ENCODE results near the gene FBXO24. TPM values are rescaled to one million over a fixed set of nuclear protein-coding genes. Genes with fewer than 3 reads are reported as not detected.
A peak's percentile ranks its signal among the peaks of the same experiment; 100 is the strongest.

The FBXO24 gene
- total RNA-seq, 1 donor from 2014 or later: 0.21 TPM

DNA sequence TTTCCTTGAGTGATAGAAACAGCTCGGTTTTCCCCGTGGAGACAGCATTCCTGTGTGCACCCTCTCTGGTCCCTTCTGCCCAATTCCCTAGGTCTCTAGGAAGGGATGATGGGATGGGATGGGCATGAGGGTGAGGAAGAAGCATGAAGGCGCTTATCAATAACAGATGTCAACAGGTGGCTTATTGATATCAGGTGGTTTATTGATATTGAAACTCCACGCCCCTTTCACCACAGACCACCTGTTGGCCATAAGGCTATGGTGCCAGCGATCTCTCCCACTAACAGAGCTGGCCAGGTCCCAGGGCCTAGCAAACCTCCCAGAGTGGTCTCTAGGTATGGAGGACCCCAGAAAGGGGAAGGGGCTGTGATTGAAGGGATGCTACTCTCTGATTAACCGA lies 34.1 kb downstream of the FBXO24 start:
- no peak for DNase-seq (ENCODE audit: low read depth)

DNA sequence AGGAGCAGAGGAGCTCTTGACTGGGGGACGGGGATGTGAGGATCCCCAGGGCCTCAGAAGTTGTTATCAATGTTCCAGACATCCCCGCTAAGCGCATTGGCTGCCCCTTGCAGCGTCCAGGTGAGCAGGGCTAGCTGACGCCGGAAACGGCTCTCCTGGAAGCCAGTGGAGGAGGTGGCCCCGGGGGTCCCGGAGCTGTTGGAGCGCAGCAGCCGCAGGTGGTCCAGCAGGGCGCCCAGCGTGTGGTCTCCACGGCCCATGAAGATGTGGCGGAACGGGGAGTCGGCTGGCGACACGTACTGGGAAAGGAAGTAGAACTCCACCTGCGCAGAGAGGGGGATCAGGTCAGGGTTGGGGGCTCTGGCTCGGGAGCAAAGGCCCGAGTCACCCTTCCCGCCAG lies 34.7 kb downstream of the FBXO24 start:
- DNase-seq (ENCODE audit: low read depth): no peak

DNA sequence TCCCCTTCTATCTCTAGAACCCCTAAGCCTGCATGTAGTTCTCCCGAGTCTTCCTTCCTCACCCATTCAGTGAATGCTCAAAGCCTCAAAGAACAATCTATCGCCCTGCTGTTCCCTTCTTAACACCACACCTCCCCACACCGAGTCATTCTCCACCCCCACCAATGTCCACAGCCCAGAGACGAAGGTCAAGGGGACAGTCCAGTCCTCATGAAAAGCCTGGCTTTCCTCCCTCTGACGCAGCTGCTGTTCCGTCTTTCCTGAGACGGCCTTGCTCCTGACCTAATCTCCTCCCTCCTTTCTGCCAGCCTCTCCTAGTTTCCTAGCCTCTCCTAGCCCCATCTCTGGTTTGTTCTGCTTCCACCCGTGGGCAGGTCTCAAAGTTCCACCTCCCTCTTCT lies 35.4 kb downstream of the FBXO24 start:
- no peak for DNase-seq (ENCODE audit: low read depth)

DNA sequence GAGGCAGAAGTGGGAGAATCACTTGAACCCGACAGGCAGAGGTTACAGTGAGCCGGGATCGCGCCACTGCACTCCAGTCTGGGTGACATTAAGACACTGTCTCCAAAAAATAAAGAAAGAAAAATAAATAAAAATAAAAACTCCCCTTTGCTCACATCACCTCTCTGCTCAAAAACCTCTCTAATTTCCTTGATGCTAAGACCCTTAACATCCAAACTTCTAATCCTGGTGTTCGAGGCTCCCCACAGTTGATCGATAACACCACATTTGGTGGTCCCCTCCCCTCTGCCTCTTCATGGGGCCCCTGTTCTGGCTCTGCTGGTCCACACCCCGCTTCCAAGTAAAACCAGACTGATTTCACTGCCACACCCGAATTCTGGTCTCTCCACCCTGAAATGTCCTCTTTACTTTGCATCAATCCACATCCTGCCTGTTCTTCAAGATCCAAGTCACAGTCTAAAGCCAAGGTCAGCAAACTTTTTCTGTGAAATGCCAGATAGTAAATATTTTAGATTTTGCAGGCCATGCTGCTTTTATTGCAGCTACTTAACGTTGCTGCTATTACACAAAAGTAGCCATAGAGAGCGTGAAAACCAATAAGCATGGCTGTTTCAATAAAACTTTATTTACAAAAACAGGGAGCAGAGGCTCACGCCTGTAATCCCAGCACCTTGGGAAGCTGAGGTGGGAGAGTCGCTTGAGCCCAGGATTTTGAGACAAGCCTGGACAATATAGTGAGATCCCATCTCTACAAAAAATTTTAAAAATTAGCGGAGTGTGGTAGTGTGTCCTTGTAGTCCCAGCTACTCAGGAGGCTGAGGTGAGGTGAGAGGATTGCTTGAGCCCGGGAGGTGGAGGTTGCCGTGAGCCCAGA lies 38.1 kb downstream of the FBXO24 start:
- no peak for DNase-seq (ENCODE audit: low read depth)

DNA sequence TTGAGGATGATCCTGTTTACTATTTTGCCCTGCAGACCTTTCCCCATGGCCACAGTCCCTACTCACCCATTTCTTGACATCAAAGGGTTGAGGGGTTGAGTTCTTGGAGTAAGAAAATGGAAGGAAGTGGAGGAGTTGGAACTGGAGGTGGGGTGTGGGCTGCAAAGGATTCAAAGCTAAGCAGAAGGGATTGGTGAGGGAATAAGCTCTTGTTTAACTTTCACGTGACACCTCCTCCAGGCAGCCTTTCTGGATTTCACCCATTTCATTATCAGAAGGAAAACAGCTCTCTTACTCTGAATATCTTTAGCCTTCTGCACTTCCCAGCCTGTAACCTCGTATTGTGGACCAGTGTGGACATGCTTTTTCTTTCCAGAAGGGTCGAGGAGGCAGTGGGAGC lies 39.9 kb downstream of the FBXO24 start:
- DNase-seq (ENCODE audit: low read depth): no peak

DNA sequence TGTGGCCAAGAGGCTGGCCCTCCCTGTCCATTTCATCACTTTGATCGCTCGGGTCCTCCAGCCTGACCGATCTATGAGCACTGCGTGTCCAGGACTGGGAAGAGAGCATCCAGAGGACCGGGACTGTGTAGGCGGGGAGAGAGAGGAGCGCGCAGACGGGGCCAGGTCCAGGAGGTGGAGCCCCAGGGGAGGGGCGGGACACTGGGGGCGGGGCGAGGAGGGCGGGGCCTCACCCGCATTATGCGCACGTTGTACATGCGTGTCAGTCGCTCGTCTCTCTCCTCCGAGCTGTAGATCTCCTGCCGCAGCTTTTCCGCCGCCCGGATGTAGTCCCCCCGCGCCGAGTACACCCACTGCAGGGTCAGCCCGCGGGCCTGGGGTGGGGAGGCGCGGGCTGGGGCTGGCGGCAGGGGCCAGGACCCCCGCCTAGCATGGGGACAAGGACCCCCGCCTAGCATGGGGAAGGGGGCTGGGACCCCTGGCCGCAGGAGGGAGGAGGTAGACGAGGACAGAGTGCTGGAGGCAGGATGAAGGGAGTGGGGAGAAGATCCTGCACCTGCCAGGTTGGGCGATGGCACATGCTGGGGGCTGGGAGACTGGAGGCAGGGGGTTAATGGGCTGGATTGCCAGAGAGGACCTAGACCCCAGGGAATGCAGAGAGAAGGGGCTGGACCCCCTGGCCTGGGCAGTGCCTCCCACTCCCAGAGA lies 40.6 kb downstream of the FBXO24 start:
- DNase-seq (ENCODE audit: low read depth): no peak

DNA sequence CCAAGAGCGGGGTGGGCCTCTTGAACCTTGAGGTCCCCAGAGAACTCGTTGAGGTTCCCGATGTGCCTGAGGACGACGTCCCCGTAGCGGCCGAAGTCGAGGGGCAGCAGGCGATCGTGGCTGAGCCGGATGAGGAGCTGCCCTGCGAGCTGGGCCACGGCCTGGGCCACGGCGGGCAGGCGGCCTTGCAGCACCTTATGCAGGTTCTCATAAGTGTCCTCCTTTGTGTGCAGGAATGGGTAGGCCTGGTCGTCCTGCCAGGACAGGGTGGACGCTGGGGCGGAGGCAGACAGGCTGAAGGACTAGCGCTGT lies 41.1 kb downstream of the FBXO24 start:
- DNase-seq (ENCODE audit: low read depth): no peak

DNA sequence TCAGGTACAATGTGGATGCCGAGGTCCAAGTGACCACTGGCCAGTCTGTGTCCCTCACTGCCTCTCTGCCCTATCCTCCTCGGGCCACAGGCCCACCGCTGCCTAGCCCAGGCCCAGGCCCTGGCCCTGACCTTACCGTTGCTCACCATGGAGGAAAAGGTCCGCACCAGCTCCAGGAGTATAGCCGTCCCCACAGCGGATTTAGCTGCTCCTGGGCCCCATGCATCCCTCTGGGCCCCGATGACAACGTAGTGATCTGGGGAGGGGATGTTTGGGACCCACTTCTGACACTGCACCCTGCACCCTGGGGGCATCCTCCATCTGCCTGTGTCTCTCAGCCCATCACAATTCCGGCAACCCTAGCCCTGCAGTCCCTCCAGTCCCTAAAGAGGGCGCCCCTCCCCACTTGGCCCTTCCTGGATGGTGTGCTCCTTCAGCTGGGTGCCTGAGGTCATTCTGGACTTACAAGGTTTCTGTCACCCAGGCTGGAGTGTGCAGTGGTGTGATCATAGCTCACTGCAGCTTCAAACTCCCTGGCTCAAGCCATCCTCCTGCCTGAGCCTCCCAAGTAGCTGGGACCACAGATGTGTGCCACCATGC lies 43.1 kb downstream of the FBXO24 start:
- DNase-seq (ENCODE audit: low read depth): peak; percentile 18

DNA sequence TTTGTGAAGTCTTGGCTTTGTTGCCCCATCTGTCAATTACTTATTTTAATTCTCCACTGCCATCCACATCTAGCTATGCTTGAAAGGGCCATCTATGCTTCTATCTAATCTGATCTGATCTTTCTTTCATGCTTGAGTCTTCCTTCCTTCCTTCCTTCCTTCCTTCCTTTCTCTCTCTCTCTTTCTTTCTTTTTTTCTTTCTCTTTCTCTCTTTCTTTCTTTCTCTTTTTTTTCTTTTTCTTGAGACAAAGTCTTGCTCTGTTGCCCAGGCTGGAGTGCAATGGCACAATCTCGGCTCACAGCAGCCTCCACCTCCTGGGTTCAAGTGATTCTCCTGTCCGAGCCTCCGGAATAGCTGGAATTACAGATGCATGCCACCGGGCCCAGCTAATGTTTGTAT lies 43.9 kb downstream of the FBXO24 start:
- no peak for DNase-seq (ENCODE audit: low read depth)

DNA sequence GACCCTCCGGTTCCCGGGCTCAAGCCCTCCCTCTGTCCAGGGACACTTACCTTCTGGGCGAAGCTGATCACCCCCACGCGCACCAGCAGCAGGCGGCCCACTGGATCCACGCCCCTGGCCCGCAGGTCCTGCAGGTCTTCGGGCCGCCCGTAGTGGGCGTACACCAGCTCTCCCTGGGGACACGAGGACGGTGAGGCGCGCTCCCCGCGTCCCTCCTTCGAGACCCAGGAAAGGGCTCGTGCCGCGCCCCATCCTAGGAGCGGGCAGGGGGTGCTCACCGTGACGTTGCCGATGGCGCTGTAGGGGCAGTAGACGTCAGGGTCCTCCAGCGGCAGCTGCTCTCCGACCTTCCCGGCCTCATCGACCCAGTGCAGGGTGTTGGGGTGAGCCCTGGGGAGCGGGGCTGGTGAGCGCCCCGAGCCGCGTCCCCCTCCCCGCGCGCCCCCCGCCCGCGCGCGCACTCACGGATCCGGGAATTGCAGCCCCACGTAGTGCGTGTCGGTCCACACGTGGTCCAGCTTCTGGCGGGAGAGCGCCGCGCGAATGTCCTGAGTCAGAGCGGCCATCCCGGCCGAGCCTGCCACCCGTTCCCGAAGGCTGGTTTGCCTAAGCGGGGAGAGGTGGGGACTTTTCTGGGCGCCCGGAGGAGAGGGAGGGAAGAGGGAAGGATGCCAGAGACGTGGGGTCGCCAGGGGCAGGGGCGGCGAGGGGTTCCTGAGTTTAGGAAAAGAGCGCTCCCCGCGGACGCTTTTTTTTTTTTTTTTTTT lies 47.0 kb downstream of the FBXO24 start:
- no peak for DNase-seq (ENCODE audit: low read depth)

DNA sequence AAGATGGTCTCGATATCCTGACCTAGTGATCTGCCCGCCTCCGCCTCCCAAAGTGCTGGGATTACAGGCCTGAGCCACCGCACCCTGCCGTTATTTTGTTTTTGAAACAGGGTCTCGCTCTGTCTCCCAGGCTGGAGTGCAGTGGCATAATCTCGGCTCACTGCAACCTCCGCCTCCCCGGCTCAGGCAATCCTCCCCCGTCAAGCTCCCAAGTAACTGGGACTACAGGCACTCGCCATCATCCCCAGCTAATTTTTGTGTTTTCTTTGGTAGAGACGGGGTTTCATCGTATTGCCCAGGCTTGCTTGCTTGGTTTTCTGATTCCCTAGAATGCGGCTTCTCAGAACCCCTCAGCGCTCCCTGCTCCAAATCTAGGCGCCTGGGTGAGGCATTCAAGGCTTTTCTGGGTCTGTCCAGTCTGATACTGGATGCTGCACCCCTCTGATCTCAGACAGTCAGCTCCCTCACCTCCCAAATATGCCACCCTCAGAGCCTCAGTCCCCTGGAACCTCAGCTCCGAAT lies 53.9 kb downstream of the FBXO24 start:
- DNase-seq (ENCODE audit: low read depth): no peak

DNA sequence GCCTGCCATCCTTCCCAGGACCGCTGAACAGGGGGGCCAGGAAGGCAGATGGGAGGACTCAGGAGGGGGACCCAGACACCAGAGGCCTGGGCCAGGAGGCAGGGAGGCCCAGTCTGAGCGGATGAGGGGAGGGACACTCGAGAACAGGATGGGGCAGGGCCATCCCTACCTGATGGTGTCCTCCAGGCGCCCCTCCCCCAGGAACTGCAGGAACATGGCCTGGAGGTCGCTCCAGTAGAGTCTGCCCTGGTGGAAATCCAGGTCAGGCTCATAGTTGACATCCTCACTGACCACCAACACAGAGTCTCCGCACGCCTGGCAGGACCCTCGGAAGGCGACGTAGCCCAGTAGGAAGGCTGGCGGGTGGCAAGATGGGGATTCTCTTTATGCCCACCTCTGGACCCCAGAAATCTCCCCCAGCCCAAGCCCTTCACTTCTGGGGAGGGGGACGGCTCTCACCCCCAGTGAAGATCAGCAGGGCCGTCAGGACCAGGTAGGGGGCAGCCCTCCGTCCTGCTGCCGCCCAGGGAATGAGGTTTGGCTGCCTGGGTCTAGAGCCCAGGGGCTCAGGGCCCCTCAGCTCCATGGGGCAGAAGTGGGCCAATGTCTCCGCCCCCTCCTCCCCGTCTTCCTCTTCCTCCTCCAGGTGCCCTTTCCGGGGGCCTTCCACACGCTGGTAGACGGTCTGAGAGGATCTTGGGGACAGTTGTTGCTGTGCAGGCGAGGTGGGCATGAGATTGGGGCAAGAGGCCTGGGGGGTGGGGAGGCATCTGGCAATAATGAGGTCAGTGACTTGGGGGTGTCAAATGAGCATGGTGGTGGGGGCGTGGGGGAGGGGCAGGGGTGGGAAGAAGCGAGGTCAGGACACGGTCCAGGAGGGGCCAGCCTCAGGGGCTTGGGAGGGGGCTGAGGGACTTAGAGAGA lies 54.7 kb downstream of the FBXO24 start:
- DNase-seq (ENCODE audit: low read depth): no peak

DNA sequence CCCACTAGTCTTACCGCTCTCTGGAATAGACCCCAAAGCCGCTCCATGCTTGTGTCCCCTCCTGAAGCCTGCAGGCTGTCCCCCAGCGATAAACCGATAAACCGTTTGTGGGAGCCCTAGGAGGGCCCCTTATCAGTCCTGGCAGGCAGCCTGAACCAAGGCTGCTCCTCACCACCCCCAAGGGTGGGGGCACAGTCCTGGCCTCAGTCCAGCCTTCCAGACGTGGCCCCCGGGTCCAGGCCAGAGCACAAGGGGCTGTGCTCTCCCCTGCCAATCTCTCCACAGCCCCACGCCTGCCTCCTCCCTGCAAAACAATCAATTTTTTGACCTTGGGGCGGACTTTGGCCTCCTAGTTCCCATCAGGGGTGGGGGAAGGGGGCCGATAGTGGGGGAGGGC lies 55.3 kb downstream of the FBXO24 start, which contains the start of gene TFR2:
Gene TFR2, minus strand, starts transcription at position 90 of the 397 bp plus-strand sequence. Its CDS starts 43 bp downstream, at position 47.
- no peak for DNase-seq (ENCODE audit: low read depth)

DNA sequence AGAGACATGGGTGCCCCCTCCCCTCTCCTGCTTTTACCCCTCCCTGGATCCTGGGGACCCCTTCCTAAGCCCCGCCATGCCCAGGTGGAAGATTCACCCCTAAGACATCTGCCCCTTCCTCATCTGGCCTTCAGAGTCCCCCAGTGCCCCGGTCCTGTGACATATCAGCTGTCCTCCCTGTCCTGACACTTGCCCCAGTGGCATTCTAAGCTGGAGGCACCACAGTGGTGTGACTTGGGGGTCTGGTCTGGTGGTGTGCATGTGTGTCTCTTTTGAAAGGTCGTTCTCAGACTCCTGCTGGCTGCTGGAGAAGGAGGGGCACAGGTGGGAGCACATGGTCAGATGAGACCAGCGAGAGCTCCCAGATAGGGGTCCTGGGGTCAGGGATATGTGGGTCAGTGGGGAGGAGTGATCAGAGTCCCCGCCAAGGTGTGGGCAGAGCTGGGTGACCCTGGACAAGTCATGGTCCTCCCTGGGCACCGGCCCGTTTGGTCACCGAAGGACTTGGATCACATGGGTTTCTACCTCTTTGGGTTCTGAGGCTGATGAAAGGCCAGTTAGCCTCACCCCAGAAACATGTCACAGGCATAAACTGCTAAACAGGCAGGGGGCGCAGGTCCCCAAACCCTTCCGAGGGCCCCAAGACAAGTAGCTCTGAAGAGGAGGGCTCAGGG lies 55.9 kb downstream of the FBXO24 start:
- DNase-seq (ENCODE audit: low read depth): no peak

DNA sequence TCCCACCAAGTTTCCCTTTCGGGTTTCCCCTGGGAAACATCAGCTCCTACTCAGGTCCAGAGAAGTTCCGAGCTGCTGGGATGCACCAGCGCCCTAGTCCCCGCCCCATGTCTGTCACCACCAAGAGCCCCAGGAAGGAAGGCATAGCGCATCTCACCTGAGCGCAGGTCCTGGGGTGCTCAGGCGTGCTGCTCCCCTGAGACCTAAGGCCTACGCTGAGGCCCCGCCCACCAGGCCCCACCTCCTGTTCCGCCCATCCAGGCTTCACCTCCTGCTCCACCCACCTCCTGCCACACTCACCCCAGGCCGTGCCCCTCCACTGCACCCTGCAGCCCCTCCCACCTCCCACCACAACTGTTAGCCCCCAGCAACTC lies 56.4 kb downstream of the FBXO24 start:
- no peak for DNase-seq (ENCODE audit: low read depth)

DNA sequence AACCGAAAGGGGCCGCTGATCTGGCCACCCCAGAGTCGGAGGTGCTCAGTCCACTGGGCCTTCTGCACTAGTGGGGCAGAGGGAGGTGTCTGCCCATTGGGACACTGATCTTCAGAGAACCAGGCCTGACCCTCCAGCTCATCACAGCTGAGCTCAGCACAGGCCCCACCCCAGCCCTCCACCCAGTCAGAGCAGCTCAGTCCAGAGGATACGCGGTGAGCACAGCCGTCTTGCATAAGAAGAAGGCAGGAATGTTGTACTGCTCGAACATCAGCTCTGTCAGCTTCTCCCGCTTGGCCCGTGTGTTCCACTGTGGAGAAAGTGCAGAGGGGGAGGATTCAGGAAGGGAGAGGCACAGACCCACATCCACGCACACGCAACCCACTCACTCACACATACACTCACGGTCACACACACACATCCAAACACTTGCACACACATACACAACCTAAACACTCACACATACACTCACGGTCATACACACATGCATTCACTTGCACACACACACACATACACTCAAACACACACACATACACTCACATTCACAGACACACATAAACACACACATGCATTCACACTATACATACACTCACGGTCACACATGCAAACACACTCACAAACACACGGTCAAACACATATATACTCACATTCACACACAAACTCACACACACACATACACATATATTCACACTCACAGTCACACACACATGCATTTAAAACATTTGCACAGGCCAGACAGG lies 63.9 kb downstream of the FBXO24 start:
- DNase-seq (ENCODE audit: low read depth): no peak

Data from myocyte (in vitro differentiated cells).